MM.1S (cell line): Measurements from ENCODE around the gene PHACTR1.

ENCODE experiments used
- DNase-seq: peaks from one replicate; pipeline ENCODE4 v3.0.0-alpha.2; 2015
- H2AFZ ChIP-seq: fragments of 300-600 bp; sonication (generic); 2 replicates; pipeline ENCODE4 v1.6.0; 2016; ENCODE audit warnings: antibody characterized with exemption, low read length
- H3F3A ChIP-seq: fragments of 300-600 bp; sonication (generic); 2 replicates; pipeline ENCODE4 v1.6.1; 2016; ENCODE audit warnings: mild to moderate bottlenecking, antibody characterized with exemption, low read length, moderate library complexity, mixed read lengths; ENCODE audit not compliant: insufficient read depth
- H3K27ac ChIP-seq: fragments of 300-600 bp; sonication (generic); 2 replicates; pipeline ENCODE4 v1.5.1; 2016; ENCODE audit warnings: mild to moderate bottlenecking, low read length
- H3K27me3 ChIP-seq: fragments of 300-600 bp; sonication (generic); replicated peaks from 2 replicates; pipeline ENCODE4 v1.6.0; 2016; ENCODE audit warnings: low read length; ENCODE audit not compliant: insufficient read depth
- H3K36me3 ChIP-seq: fragments of 300-600 bp; sonication (generic); replicated peaks from 2 replicates; pipeline ENCODE4 v1.6.1; 2016; ENCODE audit warnings: mild to moderate bottlenecking, low read length, mixed read lengths; ENCODE audit not compliant: insufficient read depth
- H3K4me1 ChIP-seq: fragments of 300-600 bp; sonication (generic); 2 replicates; pipeline ENCODE4 v1.6.1; 2016; ENCODE audit warnings: low read length, mixed read lengths
- H3K4me2 ChIP-seq: fragments of 300-600 bp; sonication (generic); 2 replicates; pipeline ENCODE4 v1.6.0; 2016; ENCODE audit warnings: low read depth, low read length
- H3K4me3 ChIP-seq: fragments of 300-600 bp; sonication (generic); 2 replicates; pipeline ENCODE4 v1.5.1; 2016; ENCODE audit warnings: low read length, mixed read lengths
- H3K79me2 ChIP-seq: fragments of 300-600 bp; sonication (generic); 2 replicates; pipeline ENCODE4 v1.6.1; 2016; ENCODE audit warnings: mixed run types, low read length, mixed read lengths
- H3K9ac ChIP-seq: fragments of 300-600 bp; sonication (generic); 2 replicates; pipeline ENCODE4 v1.6.1; 2016; ENCODE audit warnings: low read length, mixed read lengths
- H3K9me2 ChIP-seq: fragments of 300-600 bp; sonication (generic); replicated peaks from 2 replicates; pipeline ENCODE4 v1.6.1; 2016; ENCODE audit warnings: mild to moderate bottlenecking, low read length, mixed read lengths; ENCODE audit not compliant: insufficient read depth
- H3K9me3 ChIP-seq: fragments of 300-600 bp; sonication (generic); replicated peaks from 2 replicates; pipeline ENCODE4 v1.6.1; 2016; ENCODE audit warnings: mild to moderate bottlenecking, low read length, mixed read lengths; ENCODE audit not compliant: insufficient read depth
- H4K20me1 ChIP-seq: fragments of 300-600 bp; sonication (generic); 2 replicates; pipeline ENCODE4 v1.6.1; 2016; ENCODE audit warnings: mild to moderate bottlenecking, low read length, moderate library complexity, mixed read lengths; ENCODE audit not compliant: insufficient read depth
- EZH2 ChIP-seq: fragments of 300-600 bp; sonication (generic); optimal IDR thresholded peaks from 2 replicates; pipeline ENCODE3; 2017; ENCODE audit warnings: low read depth, mild to moderate bottlenecking, antibody characterized with exemption, low read length, mixed read lengths
- EZH2phosphoT487 ChIP-seq: fragments of 300-600 bp; sonication (generic); IDR thresholded peaks from 2 replicates; pipeline ENCODE4 v1.6.1; 2018; ENCODE audit warnings: antibody characterized with exemption, low read length
- TF ChIP-seq, protein P1 (sequence below): fragments of 300-600 bp; sonication (generic); IDR thresholded peaks from 2 replicates; pipeline ENCODE4 v1.5.1; 2016; ENCODE audit warnings: antibody characterized with exemption, low read length, mixed read lengths

PHACTR1 gene

DNA sequence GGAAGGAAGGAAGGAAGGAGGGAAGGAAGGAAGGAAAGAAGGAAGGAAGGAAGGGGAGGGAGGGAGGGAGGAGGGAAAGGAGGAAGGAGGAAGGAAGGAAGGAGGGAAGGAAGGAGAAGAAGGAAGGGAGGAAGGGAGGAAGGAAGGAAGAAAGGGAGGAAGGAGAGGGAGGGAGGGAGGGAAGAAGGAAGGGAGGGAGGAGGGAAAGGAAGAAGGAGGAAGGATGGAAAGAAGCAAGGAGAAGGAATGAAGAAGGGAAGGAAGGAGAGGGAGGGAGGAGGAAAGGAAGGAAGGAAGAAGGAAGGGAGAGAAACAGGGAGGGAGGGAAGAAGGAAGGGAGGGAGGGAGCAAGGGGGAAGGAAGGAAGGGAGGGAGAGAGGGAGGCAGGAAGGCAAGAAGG lies 204.9 kb downstream of the PHACTR1 start:
- H3K36me3 ChIP-seq: no peaks in the 10 kb centered on the region
- DNase-seq: no peak
- H3K9ac ChIP-seq: no peak overlapping the region
- TF ChIP-seq EZH2phosphoT487 (no peak), EZH2 (no peak)
- TF ChIP-seq, protein P1, sequence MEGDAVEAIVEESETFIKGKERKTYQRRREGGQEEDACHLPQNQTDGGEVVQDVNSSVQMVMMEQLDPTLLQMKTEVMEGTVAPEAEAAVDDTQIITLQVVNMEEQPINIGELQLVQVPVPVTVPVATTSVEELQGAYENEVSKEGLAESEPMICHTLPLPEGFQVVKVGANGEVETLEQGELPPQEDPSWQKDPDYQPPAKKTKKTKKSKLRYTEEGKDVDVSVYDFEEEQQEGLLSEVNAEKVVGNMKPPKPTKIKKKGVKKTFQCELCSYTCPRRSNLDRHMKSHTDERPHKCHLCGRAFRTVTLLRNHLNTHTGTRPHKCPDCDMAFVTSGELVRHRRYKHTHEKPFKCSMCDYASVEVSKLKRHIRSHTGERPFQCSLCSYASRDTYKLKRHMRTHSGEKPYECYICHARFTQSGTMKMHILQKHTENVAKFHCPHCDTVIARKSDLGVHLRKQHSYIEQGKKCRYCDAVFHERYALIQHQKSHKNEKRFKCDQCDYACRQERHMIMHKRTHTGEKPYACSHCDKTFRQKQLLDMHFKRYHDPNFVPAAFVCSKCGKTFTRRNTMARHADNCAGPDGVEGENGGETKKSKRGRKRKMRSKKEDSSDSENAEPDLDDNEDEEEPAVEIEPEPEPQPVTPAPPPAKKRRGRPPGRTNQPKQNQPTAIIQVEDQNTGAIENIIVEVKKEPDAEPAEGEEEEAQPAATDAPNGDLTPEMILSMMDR: no peak
- no peak overlapping the region for H2AFZ ChIP-seq
- no peak overlapping the region for H3K4me3 ChIP-seq
- H3K27me3 ChIP-seq: no peaks in the 10 kb centered on the region
- no peak overlapping the region for H3K4me2 ChIP-seq
- no peaks in the 10 kb centered on the region for H3K9me3 ChIP-seq
- H3K79me2 ChIP-seq: no peaks in the 10 kb centered on the region
- no peaks in the 10 kb centered on the region for H4K20me1 ChIP-seq
- no peaks in the 10 kb centered on the region for H3K4me1 ChIP-seq
- H3F3A ChIP-seq: no peaks in the 10 kb centered on the region
- H3K27ac ChIP-seq: no peak overlapping the region
- H3K9me2 ChIP-seq: no peaks in the 10 kb centered on the region

GRCh38 chr6:12923644-12924235 lies 207.2 kb downstream of the PHACTR1 start:
- no peak overlapping the region for H2AFZ ChIP-seq
- H3K4me1 ChIP-seq: no peaks in the 10 kb centered on the region
- H3K9me3 ChIP-seq: no peaks in the 10 kb centered on the region
- H3K27me3 ChIP-seq: no peaks in the 10 kb centered on the region
- no peaks in the 10 kb centered on the region for H4K20me1 ChIP-seq
- H3K4me3 ChIP-seq: no peak overlapping the region
- no peaks in the 10 kb centered on the region for H3K79me2 ChIP-seq
- no peak overlapping the region for H3K9ac ChIP-seq
- H3F3A ChIP-seq: no peaks in the 10 kb centered on the region
- H3K27ac ChIP-seq: no peak overlapping the region
- no peak overlapping the region for H3K4me2 ChIP-seq
- H3K9me2 ChIP-seq: no peaks in the 10 kb centered on the region
- TF ChIP-seq, protein P1: no peak
- no peak for TF ChIP-seq EZH2phosphoT487
- TF ChIP-seq EZH2: no peak
- no peaks in the 10 kb centered on the region for H3K36me3 ChIP-seq
- no peak for DNase-seq

- H3K27me3 ChIP-seq: no peaks in the 10 kb centered on the region
- no peak overlapping the region for H3K4me3 ChIP-seq
- no peak overlapping the region for H3K4me2 ChIP-seq
- no peaks in the 10 kb centered on the region for H4K20me1 ChIP-seq
- no peak for DNase-seq
- no peaks in the 10 kb centered on the region for H3K9me3 ChIP-seq
- H3K27ac ChIP-seq: no peak overlapping the region
- H3K9ac ChIP-seq: no peak overlapping the region
- H3K36me3 ChIP-seq: no peaks in the 10 kb centered on the region
- H2AFZ ChIP-seq: no peak overlapping the region
- no peak for TF ChIP-seq EZH2
- TF ChIP-seq EZH2phosphoT487: no peak
- TF ChIP-seq, protein P1: no peak
- no peaks in the 10 kb centered on the region for H3K4me1 ChIP-seq
- no peaks in the 10 kb centered on the region for H3F3A ChIP-seq
- H3K79me2 ChIP-seq: no peaks in the 10 kb centered on the region
- H3K9me2 ChIP-seq: no peaks in the 10 kb centered on the region
Observed at GRCh38 chr6:12924911-12925310, 208.3 kb downstream of the PHACTR1 start.
